Adrenal gland (tissue), 12 donors: ENCODE results near the gene THBS2. TPM values are rescaled to one million over a fixed set of nuclear protein-coding genes. Genes with fewer than 3 reads are reported as not detected.

Experiments used
- DNase-seq, 7 donors: peaks; one replicate each; pipeline ENCODE4 v3.0.0-alpha.2; 2019 to 2020
- H3K27ac ChIP-seq, 5 donors: fragments of 200-600 bp; sonication (generic) in 4 of 5; 1 replicate in 3 of 5; 2 replicates in 2 of 5; pipeline versions ENCODE4 v1.5.1 to v1.8.0; 2016 to 2020; ENCODE audit warnings: mild to moderate bottlenecking in 1 of 5
- H3K27me3 ChIP-seq: fragments of 200-600 bp; 2 replicates; pipeline ENCODE4 v1.8.0; 2021
- H3K36me3 ChIP-seq, 2 donors: fragments of 200-600 bp; replicated peaks in 1 of 2; 1 replicate in 1 of 2; 2 replicates in 1 of 2; pipeline versions ENCODE4 v1.5.1 to v1.8.0; 2018 to 2022
- H3K4me1 ChIP-seq, 2 donors: fragments of 200-600 bp; replicated peaks in 1 of 2; 1 replicate in 1 of 2; 2 replicates in 1 of 2; pipeline versions ENCODE4 v1.5.1 to v1.8.0; 2018 to 2021
- H3K4me3 ChIP-seq, 4 donors: fragments of 200-600 bp; sonication (generic) in 3 of 4; one replicate each; pipeline ENCODE4 v1.5.1; 2016 to 2018
- H3K9me3 ChIP-seq, 3 donors: fragments of 200-600 bp; sonication (generic) in 1 of 3; replicated peaks in 1 of 3; 1 replicate in 2 of 3; 2 replicates in 1 of 3; pipeline versions ENCODE4 v1.5.1 to v1.8.0; 2016 to 2021
- CTCF ChIP-seq, 6 experiments: fragments of 450-650 bp in 4 of 6; fragments of 200-600 bp in 2 of 6; sonication (generic) in 1 of 6; IDR thresholded peaks; 1 replicate in 5 of 6; 2 replicates in 1 of 6; pipeline versions ENCODE4 v1.5.1 to v1.8.0; 2016 to 2021; ENCODE audit warnings: antibody characterized with exemption in 6 of 6, mild to moderate bottlenecking in 2 of 6, moderate library complexity in 1 of 6
- POLR2A ChIP-seq, 2 donors: fragments of 450-650 bp; IDR thresholded peaks; one replicate each; pipeline ENCODE4 v1.6.1; 2017; ENCODE audit warnings: antibody characterized with exemption in 2 of 2, mild to moderate bottlenecking in 2 of 2, moderate library complexity in 1 of 2
- WGBS, 4 donors: extraction: QIAGEN DNeasy Blood & Tissue Kit in 2 of 4; methylation state at CpG; one replicate each; pipeline versions ENCODE4 v1.1.5 to v1.1.7; 2013 to 2017; 5-methylcytosine and 5-hydroxymethylcytosine counted together
- intact Hi-C, 2 donors: fragments of 100-400 bp; cut with DNase I; formaldehyde crosslinking; loops; one replicate each; pipeline versions ENCODE4 v1.14.1 to v1.15.0; 2022 to 2023
- polyA plus RNA-seq, 3 donors: library from polyadenylated mRNA; stranded (reverse); fragments of 200-250 nt in 2 of 3; fragments of 350-450 nt in 1 of 3; fragmentation: Illumina TruSeq in 1 of 3; extraction: RNeasy Lipid Tissue Mini Kit (QIAGEN cat#74804) in 1 of 3; gene quantifications; one replicate each; pipeline ENCODE4 v1.2.3, GENCODE V29; 2013 to 2014
- total RNA-seq, 9 donors: library from RNA; depleted of rRNA in 4 of 9; stranded (reverse); fragments of >200 nt in 4 of 9; fragments of 120-200 nt in 1 of 9; fragmentation: NEBNext Ultra II Directional in 1 of 9; extraction: Animal tissue kit (Norgen Biotek cat#: 25700) in 1 of 9; gene quantifications; one replicate each; pipeline versions ENCODE4 v1.1.0 to v1.2.4, GENCODE V29; 2013 to 2023
- donor health status: healthy with polysubstance abuse.
- donor health status: Bipolar disorder and iron deficiency.
- donor health status: DM: yes; HTN: yes; CAD: no.
- donor health status: DM: no; HTN: no; CAD: no.
- donor health status: DM: no; HTN: no; CAD: no.
- donor health status: DM: yes; HTN: yes; CAD: no.

The THBS2 gene
- total and polyA plus RNA-seq, 12 donors = 5.6 to 72.7 (median 14.8) TPM

- no peak overlapping the region for H3K27ac ChIP-seq
- 53 to 77% (median 67%) methylated on average over 2 of the region's 2 CpGs for WGBS, 4 donors
- no peaks in the 10 kb centered on the region for H3K36me3 ChIP-seq
- no peaks in the 10 kb centered on the region for H3K9me3 ChIP-seq
- intact Hi-C loops = no loop called here
- H3K4me1 ChIP-seq = no peaks in the 10 kb centered on the region
- no peak for DNase-seq
- H3K27me3 ChIP-seq = no peaks in the 10 kb centered on the region
- TF ChIP-seq POLR2A (IDR thresholded peaks at IDR 0.05) = no peak
- TF ChIP-seq CTCF (IDR thresholded peaks at IDR 0.05) = no peak
- H3K4me3 ChIP-seq = no peak overlapping the region
These were observed 58.9 kb downstream of the THBS2 start for GRCh38 chr6:169194737-169195136.

GRCh38 chr6:169190970-169191369 is 62.7 kb downstream of the THBS2 start:
- Histone ChIP-seq H3K27me3 (no peaks in the 10 kb centered on the region), H3K27ac (peak overlapping the region in 3 of 5 donors; percentile 45 to 81 (median 71)), H3K9me3 (no peaks in the 10 kb centered on the region), H3K4me1 (no peaks in the 10 kb centered on the region), H3K36me3 (no peaks in the 10 kb centered on the region), H3K4me3 (no peak overlapping the region)
- TF ChIP-seq CTCF (IDR thresholded peaks at IDR 0.05) (no peak), POLR2A (IDR thresholded peaks at IDR 0.05) (no peak)
- DNase-seq = no peak
- intact Hi-C loops = no loop called here
- 80 to 88% (median 84%) methylated on average over 7 to 8 of the region's 8 CpGs for WGBS, 4 donors

- Histone ChIP-seq H3K36me3 (no peaks in the 10 kb centered on the region), H3K27me3 (no peaks in the 10 kb centered on the region), H3K9me3 (no peaks in the 10 kb centered on the region), H3K27ac (peak overlapping the region in 2 of 5 donors; percentile 52 to 88), H3K4me3 (no peak overlapping the region), H3K4me1 (no peaks in the 10 kb centered on the region)
- intact Hi-C loops = no loop called here
- TF ChIP-seq CTCF (IDR thresholded peaks at IDR 0.05) = no peak
- TF ChIP-seq POLR2A (IDR thresholded peaks at IDR 0.05) = no peak
- peak in 6 of 7 donors; percentile 37 to 76 (median 54) for DNase-seq
- 64 to 73% (median 68%) methylated on average over 8 of the region's 8 CpGs for WGBS, 4 donors
These were observed 63.5 kb downstream of the THBS2 start for GRCh38 chr6:169190144-169190584.

GRCh38 chr6:169189686-169190085 is 64.0 kb downstream of the THBS2 start:
- no peak for TF ChIP-seq POLR2A (IDR thresholded peaks at IDR 0.05)
- TF ChIP-seq CTCF (IDR thresholded peaks at IDR 0.05) = no peak
- no peaks in the 10 kb centered on the region for H3K27me3 ChIP-seq
- 55 to 66% (median 61%) methylated on average over 8 of the region's 8 CpGs for WGBS, 4 donors
- peak overlapping the region in 3 of 5 donors; percentile 23 to 88 (median 52) for H3K27ac ChIP-seq
- no peak overlapping the region for H3K4me3 ChIP-seq
- intact Hi-C loops = no loop called here
- H3K4me1 ChIP-seq = no peaks in the 10 kb centered on the region
- DNase-seq = no peak
- H3K36me3 ChIP-seq = no peaks in the 10 kb centered on the region
- H3K9me3 ChIP-seq = no peaks in the 10 kb centered on the region
